Caco-2 (cell line): ENCODE results near the gene SURF4. TPM values are rescaled to one million over a fixed set of nuclear protein-coding genes. Genes with fewer than 3 reads are reported as not detected.
"Not testable (repeated sequence)": the region's sequence is repeated elsewhere in the genome, so short reads cannot be mapped to it uniquely, and the experiment has no call there.

Experiments used
- BruUV-seq: library from RNA; stranded (reverse); fragments of 400-500 nt; replicated peaks from 2 replicates; lab custom pipeline; 2021; lab: Mats Ljungman, UMichigan
- CTCF ChIA-PET: fragments of 300-600 bp; sonication (Branson Sonifier 250); formaldehyde crosslinking; loops from one replicate; lab custom pipeline; 2022; ENCODE audit warnings: antibody characterized with exemption; lab: Charles Lee
- POLR2A ChIA-PET: fragments of 300-600 bp; sonication (Branson Sonifier 250); formaldehyde crosslinking; loops from one replicate; lab custom pipeline; 2022; ENCODE audit warnings: antibody characterized with exemption; lab: Charles Lee
- DNase-seq, 2 experiments: peaks; one replicate each; pipeline versions ENCODE4 v3.0.0 to v3.0.0-alpha.2; 2020 to 2022
- H3K27me3 ChIP-seq: replicated peaks from 2 replicates; pipeline ENCODE4 v1.6.0; 2011; ENCODE audit warnings: low read length; ENCODE audit not compliant: control insufficient read depth, insufficient read depth
- H3K36me3 ChIP-seq: 2 replicates; pipeline ENCODE4 v1.5.1; 2011; ENCODE audit warnings: low read length; ENCODE audit not compliant: control insufficient read depth, insufficient read depth
- H3K4me1 ChIP-seq: fragments of 250-450 bp; sonication (Bioruptor Pico); 2 replicates; pipeline ENCODE4 v1.5.1; 2020; ENCODE audit warnings: mild to moderate bottlenecking
- H3K4me3 ChIP-seq: 2 replicates; pipeline ENCODE4 v1.5.1; 2011; ENCODE audit warnings: low read depth, mild to moderate bottlenecking, control low read depth, low read length
- H3K9me3 ChIP-seq: fragments of 250-450 bp; sonication (Bioruptor Pico); 2 replicates; pipeline ENCODE4 v1.5.1; 2020; ENCODE audit warnings: mild to moderate bottlenecking, moderate library complexity
- H3K27ac Mint-ChIP-seq: one replicate; pipeline ENCODE4 v1.8.0; 2022; ENCODE audit warnings: mixed read lengths; ENCODE audit not compliant: unreplicated experiment
- H3K27me3 Mint-ChIP-seq: one replicate; pipeline ENCODE4 v1.8.0; 2022; ENCODE audit warnings: mixed read lengths; ENCODE audit not compliant: insufficient read depth, unreplicated experiment
- H3K36me3 Mint-ChIP-seq: one replicate; pipeline ENCODE4 v1.8.0; 2022; ENCODE audit warnings: mild to moderate bottlenecking, mixed read lengths; ENCODE audit not compliant: insufficient read depth, unreplicated experiment
- H3K4me1 Mint-ChIP-seq: one replicate; pipeline ENCODE4 v1.8.0; 2022; ENCODE audit warnings: low read depth, mixed read lengths; ENCODE audit not compliant: unreplicated experiment
- H3K4me3 Mint-ChIP-seq: one replicate; pipeline ENCODE4 v1.8.0; 2022; ENCODE audit warnings: mild to moderate bottlenecking, moderate library complexity, mixed read lengths; ENCODE audit not compliant: unreplicated experiment
- H3K9me3 Mint-ChIP-seq: one replicate; pipeline ENCODE4 v1.8.0; 2022; ENCODE audit warnings: mixed read lengths; ENCODE audit not compliant: unreplicated experiment
- intact Hi-C: fragments of 100-400 bp; cut with micrococcal nuclease; formaldehyde crosslinking; loops from one replicate; pipeline ENCODE4 v1.10.0; 2022; ENCODE audit not compliant: unreplicated experiment
- total RNA-seq: library from RNA; stranded (reverse); gene quantifications from 2 replicates; pipeline ENCODE4 v1.2.3, GENCODE V29; 2022
- TF ChIP-seq, protein P1 (sequence below), 2 experiments: fragments of 200-600 bp in 1 of 2; IDR thresholded peaks; 1 replicate in 1 of 2; 2 replicates in 1 of 2; pipeline versions ENCODE4 v1.5.1 to v1.8.0; 2011 to 2022; ENCODE audit warnings: antibody characterized with exemption in 1 of 2, control low read depth in 1 of 2, inconsistent platforms in 1 of 2, low read depth in 1 of 2, low read length in 1 of 2, mild to moderate bottlenecking in 1 of 2, moderate library complexity in 1 of 2; ENCODE audit not compliant: insufficient read depth in 1 of 2, severe bottlenecking in 1 of 2, unreplicated experiment in 1 of 2

Gene SURF4
- total RNA-seq, 1 experiment from 2014 or later: 239 TPM

DNA sequence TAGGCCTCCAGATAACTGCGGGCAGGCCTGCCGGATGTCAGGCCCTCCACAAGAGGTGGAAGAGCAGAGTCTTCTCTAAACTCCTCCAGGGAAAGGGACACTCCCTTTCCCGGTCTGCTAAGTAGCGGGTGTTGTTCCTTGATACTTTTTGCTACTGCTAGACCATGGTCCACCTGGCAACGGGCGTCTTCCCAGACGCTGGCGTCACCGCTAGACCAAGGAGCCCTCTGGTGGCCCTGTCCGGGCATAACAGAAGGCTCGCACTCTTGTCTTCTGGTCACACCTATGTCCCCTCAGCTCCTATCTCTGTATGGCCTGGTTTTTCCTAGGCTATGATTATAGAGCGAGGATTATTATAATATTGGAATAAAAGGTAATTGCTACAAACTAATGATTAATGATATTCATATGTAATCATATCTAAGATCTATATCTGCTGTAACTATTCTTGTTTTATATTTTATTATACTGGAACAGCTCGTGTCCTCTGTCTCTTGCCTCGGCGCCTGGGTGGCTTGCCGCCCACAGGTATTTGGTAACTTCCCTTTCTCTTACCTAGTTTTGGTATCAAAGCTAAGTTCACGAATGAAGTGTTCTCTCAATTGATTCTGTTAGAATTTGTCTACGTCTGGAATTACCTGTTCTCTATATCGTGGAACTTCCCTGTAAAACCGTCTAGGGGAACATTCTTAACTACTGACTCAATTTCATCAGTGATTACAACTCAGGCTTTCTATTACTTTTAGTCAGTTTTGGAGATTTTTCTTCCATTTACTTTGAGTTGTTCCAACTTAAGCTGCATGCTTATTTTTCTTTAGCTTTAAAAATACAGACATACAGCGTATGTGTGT lies 46.3 kb downstream of the SURF4 start:
- H3K4me1 Mint-ChIP-seq, H3K27me3 Mint-ChIP-seq, H3K4me1 ChIP-seq, H3K27me3 ChIP-seq, H3K4me3 ChIP-seq, BruUV-seq, H3K9me3 ChIP-seq, H3K9me3 Mint-ChIP-seq, POLR2A ChIA-PET, H3K4me3 Mint-ChIP-seq, H3K27ac Mint-ChIP-seq: not testable (repeated sequence)
- H3K36me3 Mint-ChIP-seq: peaks cover 58% of the 10 kb centered on the region
- CTCF ChIA-PET: interaction anchor here (0.5 to 2.7 kb wide), 3 partner anchors 141 to 224 kb away, joined by 8 to 31 read pairs (median 17); no protein-coding TSS in a partner anchor
- intact Hi-C loops: loop anchor here (1.0 kb wide), 1 partner anchor 143 kb away; no protein-coding TSS in a partner anchor
- TF ChIP-seq, protein P1, sequence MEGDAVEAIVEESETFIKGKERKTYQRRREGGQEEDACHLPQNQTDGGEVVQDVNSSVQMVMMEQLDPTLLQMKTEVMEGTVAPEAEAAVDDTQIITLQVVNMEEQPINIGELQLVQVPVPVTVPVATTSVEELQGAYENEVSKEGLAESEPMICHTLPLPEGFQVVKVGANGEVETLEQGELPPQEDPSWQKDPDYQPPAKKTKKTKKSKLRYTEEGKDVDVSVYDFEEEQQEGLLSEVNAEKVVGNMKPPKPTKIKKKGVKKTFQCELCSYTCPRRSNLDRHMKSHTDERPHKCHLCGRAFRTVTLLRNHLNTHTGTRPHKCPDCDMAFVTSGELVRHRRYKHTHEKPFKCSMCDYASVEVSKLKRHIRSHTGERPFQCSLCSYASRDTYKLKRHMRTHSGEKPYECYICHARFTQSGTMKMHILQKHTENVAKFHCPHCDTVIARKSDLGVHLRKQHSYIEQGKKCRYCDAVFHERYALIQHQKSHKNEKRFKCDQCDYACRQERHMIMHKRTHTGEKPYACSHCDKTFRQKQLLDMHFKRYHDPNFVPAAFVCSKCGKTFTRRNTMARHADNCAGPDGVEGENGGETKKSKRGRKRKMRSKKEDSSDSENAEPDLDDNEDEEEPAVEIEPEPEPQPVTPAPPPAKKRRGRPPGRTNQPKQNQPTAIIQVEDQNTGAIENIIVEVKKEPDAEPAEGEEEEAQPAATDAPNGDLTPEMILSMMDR (IDR thresholded peaks at IDR 0.05; ENCODE audit: insufficient read depth in 1 of 2, low read depth in 1 of 2, low read length in 1 of 2, severe bottlenecking in 1 of 2, unreplicated experiment in 1 of 2): peak; percentile 30 to 44
- DNase-seq: peak in 1 of 2 experiments; percentile 45
- peaks cover 13% of the 10 kb centered on the region for H3K36me3 ChIP-seq

DNA sequence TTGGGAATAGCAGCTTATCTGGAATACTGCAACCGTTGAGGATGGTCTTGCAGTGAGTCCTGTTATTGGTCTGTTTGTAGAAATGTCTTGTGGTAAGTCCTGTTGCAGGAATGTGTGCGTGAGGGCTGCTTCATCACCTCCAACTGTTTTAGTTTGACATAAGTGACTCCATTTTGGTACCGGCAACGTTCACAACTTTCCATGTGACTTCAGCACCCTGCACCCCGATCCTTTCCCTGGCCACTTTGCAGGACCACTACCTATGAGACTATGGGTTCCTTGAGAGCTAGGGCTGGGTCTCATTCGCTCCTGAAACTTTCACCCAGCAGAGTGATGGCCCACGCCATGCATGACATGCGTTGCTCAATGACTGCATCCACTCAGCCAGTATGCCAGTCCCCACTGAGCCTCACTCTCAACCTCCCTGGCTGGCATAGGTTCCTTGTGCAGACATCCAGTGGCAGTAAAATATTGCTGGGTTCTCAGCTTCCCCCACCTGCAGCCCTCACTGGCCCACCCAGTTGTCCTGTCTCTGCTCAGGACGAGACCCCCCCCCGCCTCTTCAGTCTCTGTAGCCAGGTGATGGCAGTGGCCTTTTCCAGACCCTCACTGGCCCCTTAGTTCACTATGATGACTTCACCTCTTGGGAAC lies 47.9 kb downstream of the SURF4 start:
- Mint-ChIP-seq H3K27ac (no peak overlapping the region), H3K4me1 (no peaks in the 10 kb centered on the region), H3K27me3 (no peaks in the 10 kb centered on the region), H3K4me3 (no peak overlapping the region), H3K9me3 (peaks cover 10% of the 10 kb centered on the region), H3K36me3 (peaks cover 42% of the 10 kb centered on the region)
- intact Hi-C loops: no loop called here
- Histone ChIP-seq H3K36me3 (peaks cover 8% of the 10 kb centered on the region), H3K9me3 (peaks cover 12% of the 10 kb centered on the region; the same call in 1 of the 2 replicates), H3K27me3 (no peaks in the 10 kb centered on the region), H3K4me1 (no peaks in the 10 kb centered on the region), H3K4me3 (no peak overlapping the region)
- CTCF ChIA-PET: interaction anchor here (0.7 kb wide), 1 partner anchor 145 kb away, joined by 5 read pairs; no protein-coding TSS in a partner anchor
- BruUV-seq: no TSS peak
- POLR2A ChIA-PET: no interaction called here
- DNase-seq: no peak
- TF ChIP-seq, protein P1 (IDR thresholded peaks at IDR 0.05; ENCODE audit: insufficient read depth in 1 of 2, low read depth in 1 of 2, low read length in 1 of 2, severe bottlenecking in 1 of 2, unreplicated experiment in 1 of 2): no peak

DNA sequence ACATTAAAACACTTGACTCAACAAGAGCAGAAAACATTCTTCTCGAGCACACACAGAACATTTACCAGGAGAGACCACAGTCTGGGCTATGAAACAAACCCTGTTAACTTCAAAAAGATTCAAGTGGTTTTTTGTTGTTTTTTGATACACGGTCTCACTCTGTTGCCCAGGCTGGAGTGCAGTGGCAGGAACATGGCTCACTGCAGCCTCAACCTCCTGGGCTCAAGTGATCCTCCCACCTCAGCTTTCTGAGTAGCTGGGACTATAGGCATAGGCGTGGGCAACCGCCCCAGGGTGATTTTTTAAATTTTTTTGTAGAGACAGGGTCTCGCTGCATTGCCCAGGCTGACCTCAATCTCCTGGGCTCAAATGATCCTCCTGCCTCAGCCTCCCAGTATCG lies 48.8 kb downstream of the SURF4 start:
- H3K4me3 ChIP-seq, intact Hi-C loops, H3K27ac Mint-ChIP-seq, DNase-seq, H3K4me3 Mint-ChIP-seq, POLR2A ChIA-PET, H3K4me1 ChIP-seq, BruUV-seq, CTCF ChIA-PET, H3K4me1 Mint-ChIP-seq, H3K27me3 ChIP-seq, H3K27me3 Mint-ChIP-seq, H3K36me3 ChIP-seq, H3K9me3 Mint-ChIP-seq: not testable (repeated sequence)
- H3K36me3 Mint-ChIP-seq: peaks cover 33% of the 10 kb centered on the region
- peaks cover 12% of the 10 kb centered on the region; the same call in 1 of the 2 replicates for H3K9me3 ChIP-seq
